ENCODE measurements around the gene RAP1A.
A peak's percentile ranks its signal among the peaks of the same experiment; 100 is the strongest.
"Not testable (repeated sequence)": the region's sequence is repeated elsewhere in the genome, so short reads cannot be mapped to it uniquely, and the experiment has no call there.

RAP1A gene

DNA sequence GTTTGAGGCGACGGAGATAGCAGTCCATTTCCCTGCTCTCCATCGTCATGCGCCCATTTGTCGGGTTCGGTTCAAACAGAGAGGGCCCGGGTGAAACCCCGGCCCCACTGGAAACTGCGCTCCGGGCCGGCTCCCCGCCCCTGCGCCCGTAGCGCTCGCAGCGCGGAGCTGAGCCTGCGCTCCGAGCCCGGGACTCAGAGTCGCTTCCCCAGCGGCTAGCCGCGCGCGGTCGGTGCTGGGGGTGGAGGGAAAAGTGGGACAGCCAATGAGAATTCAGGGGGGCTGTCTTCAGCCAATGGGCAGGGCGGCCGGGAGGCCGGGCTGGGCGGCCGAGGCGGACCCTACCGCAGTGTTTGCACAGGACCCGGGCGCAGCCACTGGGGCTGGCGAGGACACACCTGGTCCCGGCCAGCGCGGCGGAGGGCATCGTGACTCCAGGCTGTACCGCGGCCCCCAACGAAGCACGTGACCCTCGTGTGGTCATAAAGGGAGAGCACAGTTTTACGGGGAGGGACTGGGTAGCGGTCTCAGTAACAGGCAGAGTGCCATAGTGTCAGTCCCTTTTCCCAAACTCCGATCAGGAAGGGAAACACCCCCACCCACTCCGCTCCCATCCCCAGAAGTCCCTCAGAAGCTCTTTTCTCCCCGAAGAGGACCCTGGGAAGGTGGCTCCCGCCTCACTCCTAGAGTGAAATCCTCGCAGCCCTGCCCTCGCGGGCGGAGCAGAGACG, 119.8 kb downstream of the RAP1A start, which contains the start of gene INKA2:
TSS of gene INKA2 (minus strand) at position 202 of the 731 bp plus-strand sequence. CDS start at position 49, 153 bp downstream.
- H3K4me3 Mint-ChIP-seq, result peak within 1 kb of the TSS; percentile 77 to 96 (median 92)
- peaks cover 30% of the 10 kb centered on the region for H3K27me3 Mint-ChIP-seq (ENCODE audit: low read depth)
- peak within 1 kb of the TSS; percentile 84 to 90 (median 88) for H3K27ac Mint-ChIP-seq
- H3K36me3 Mint-ChIP-seq (ENCODE audit: low read depth), result no peaks in the 10 kb centered on the region
- no peaks in the 10 kb centered on the region for H3K9me3 Mint-ChIP-seq
- peaks cover 6% of the 10 kb centered on the region for H3K4me1 Mint-ChIP-seq
- TF ChIP-seq, protein P1, sequence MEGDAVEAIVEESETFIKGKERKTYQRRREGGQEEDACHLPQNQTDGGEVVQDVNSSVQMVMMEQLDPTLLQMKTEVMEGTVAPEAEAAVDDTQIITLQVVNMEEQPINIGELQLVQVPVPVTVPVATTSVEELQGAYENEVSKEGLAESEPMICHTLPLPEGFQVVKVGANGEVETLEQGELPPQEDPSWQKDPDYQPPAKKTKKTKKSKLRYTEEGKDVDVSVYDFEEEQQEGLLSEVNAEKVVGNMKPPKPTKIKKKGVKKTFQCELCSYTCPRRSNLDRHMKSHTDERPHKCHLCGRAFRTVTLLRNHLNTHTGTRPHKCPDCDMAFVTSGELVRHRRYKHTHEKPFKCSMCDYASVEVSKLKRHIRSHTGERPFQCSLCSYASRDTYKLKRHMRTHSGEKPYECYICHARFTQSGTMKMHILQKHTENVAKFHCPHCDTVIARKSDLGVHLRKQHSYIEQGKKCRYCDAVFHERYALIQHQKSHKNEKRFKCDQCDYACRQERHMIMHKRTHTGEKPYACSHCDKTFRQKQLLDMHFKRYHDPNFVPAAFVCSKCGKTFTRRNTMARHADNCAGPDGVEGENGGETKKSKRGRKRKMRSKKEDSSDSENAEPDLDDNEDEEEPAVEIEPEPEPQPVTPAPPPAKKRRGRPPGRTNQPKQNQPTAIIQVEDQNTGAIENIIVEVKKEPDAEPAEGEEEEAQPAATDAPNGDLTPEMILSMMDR (IDR thresholded peaks at IDR 0.05; ENCODE audit: unreplicated experiment in 3 of 3), result no peak

DNA sequence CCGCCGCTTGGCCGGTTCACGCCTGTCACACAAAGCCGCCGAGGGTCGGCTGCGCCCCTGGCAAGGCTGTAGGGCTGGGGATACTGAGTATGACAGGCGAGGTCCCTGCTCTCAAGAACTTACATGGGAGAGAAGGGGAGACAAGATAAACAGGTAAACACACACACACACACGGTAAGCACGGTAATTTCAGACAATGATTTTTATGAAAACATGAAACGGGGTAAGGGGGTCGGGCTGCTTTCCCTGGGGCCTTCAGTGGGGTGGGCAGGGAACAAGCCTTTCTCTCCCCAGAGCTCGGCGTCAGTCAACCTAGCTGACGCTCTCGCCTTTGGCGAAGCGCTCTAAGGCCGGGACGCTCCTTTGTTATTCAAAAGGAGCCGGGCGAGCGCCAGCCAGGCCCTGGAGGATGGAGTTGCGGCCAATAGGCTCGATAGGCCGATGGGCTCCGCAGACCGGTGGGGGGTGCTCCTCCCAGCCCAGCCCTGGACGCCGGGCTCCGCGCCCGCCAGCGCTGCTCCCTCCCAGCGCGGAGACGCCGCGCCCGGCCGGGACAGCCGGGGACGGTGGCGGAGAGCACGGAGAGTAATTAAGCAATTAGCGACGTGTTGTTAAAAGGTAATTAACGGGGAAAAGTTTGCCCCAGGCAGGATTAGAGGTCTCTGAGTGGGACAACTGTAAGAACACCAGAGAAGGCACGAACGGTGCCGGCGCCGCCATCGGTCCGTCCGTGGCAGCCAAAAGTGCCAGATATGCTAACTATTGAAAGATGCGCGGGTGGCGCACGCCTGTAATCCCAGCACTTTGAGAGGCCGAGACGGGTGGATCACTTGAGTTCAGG, 120.6 kb downstream of the RAP1A start:
- Mint-ChIP-seq H3K27me3 (ENCODE audit: low read depth) (peaks cover 30% of the 10 kb centered on the region), H3K9me3 (no peaks in the 10 kb centered on the region), H3K36me3 (ENCODE audit: low read depth) (no peaks in the 10 kb centered on the region), H3K4me1 (peaks cover 6% of the 10 kb centered on the region), H3K27ac (peak overlapping the region; percentile 66 to 72 (median 71)), H3K4me3 (peak overlapping the region; percentile 77 to 96 (median 92))
- TF ChIP-seq, protein P1 (IDR thresholded peaks at IDR 0.05; ENCODE audit: unreplicated experiment in 3 of 3), result no peak

DNA sequence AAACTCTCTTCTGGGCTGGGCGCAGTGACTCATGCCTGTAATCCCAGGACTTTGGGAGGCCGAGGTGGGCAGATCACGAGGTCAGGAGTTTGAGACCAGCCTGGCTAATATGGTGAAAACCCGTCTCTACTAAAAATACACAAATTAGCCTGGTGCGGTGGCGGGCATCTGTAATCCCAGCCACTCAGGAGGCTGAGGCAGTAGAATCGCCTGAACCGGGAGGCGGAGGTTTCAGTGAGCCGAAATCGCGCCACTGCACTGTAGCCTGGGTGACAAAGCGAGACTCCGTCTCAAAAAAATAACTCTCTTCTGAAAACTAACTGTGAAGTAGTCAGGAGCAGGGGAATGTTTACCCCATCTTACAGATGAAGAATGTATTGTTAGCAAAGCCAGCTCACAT, 122.7 kb downstream of the RAP1A start:
- Mint-ChIP-seq H3K4me3 (peak overlapping the region in 2 of 3 experiments; percentile 39 to 44), H3K27me3 (ENCODE audit: low read depth) (peaks cover 30% of the 10 kb centered on the region), H3K4me1 (peaks cover 19% of the 10 kb centered on the region)
- H3K27ac Mint-ChIP-seq; H3K9me3 Mint-ChIP-seq; H3K36me3 Mint-ChIP-seq (ENCODE audit: low read depth): not testable (repeated sequence)

DNA sequence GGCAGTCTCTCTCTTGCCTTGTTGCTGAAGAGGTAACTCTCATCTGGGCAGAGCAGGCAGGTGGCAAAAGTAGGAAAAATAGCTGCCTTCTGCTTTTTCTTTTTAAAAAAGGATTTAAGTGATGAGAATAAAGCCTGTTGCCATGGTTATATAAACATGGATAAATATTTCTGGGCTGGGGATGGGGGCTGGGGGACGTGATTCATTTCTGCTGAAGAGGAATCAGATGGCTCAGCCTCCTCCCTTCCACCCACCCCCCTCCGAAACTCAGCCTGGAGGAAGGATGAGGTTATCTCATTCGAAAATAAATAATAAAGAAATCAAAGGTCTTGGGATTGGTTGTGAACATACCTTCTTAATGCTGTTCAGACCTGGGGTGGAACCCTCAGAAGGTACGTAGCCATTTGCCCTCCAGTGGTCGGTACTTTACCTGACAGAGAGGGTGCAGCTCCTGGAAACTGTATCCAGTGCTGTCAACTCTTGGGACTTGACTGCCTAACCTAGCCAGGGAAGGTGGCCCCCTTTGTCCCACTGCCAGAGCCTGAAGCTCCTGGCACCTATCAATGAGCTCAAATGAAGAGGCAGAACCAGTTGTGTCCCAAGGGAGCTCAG, 123.5 kb downstream of the RAP1A start:
- no peaks in the 10 kb centered on the region for H3K36me3 Mint-ChIP-seq (ENCODE audit: low read depth)

DNA sequence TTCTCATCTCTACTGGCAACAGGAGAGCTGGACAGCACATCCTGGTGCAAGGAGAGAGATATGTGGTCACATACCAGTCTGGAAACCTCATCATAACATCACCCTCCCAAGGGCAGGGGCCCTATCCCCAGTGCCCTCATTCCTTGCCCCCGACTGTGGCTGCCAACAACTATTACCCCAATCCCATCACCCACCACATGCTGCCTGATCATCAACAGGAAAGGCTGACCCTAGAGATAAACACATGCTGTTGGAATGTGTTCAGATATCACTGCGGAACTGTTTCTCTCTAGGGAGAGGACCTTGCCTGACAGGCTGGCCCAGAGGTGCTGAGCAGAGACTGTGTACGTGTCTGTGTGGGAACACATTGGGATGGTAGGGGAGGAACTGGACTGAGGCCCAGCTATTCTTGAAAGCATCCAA, 124.1 kb downstream of the RAP1A start:
- Mint-ChIP-seq H3K27me3 (ENCODE audit: low read depth) (peaks cover 25% of the 10 kb centered on the region), H3K4me3 (no peak overlapping the region), H3K27ac (no peak overlapping the region), H3K36me3 (ENCODE audit: low read depth) (no peaks in the 10 kb centered on the region), H3K4me1 (peaks cover 32% of the 10 kb centered on the region), H3K9me3 (no peaks in the 10 kb centered on the region)
- TF ChIP-seq, protein P1 (IDR thresholded peaks at IDR 0.05; ENCODE audit: unreplicated experiment in 3 of 3), result no peak

More for the DNA sequence above, 123.5 kb downstream of the RAP1A start:
- Mint-ChIP-seq H3K27me3 (ENCODE audit: low read depth) (peaks cover 27% of the 10 kb centered on the region), H3K27ac (no peak overlapping the region), H3K4me1 (peaks cover 26% of the 10 kb centered on the region), H3K4me3 (no peak overlapping the region), H3K9me3 (no peaks in the 10 kb centered on the region)
- TF ChIP-seq, protein P1 (IDR thresholded peaks at IDR 0.05; ENCODE audit: unreplicated experiment in 3 of 3), result no peak
